ENCODE data around the gene RBM20. TPM values are rescaled to one million over a fixed set of nuclear protein-coding genes. Genes with fewer than 3 reads are reported as not detected.

Gene RBM20
- total and polyA plus RNA-seq, 2 of the 13 experiments (the other 11 are each of a cell fraction or from before 2014, with no cell fraction given) = 0.02 to 0.22 TPM

GRCh38 chr10:110887560-110887959 lies 243.4 kb downstream of the RBM20 start:
- Histone ChIP-seq H3K27ac (ENCODE audit: extremely low read length, insufficient read depth, low read length) (no peak overlapping the region), H3K4me1 (ENCODE audit: insufficient read depth, low read length) (peaks cover 8% of the 10 kb centered on the region), H3K4me2 (ENCODE audit: low read depth, low read length) (no peak overlapping the region), H3K9ac (ENCODE audit: insufficient read depth, low read depth, low read length) (no peak overlapping the region), H3K36me3 (replicated peaks in 1 of 2; ENCODE audit: control insufficient read depth in 1 of 2, insufficient read depth in 2 of 2, low read length in 2 of 2) (peaks cover 2 to 45% of the 10 kb centered on the region in 2 experiments; a peak in 4 of 5 replicates), H3K27me3 (ENCODE audit: control insufficient read depth in 1 of 2, insufficient read depth in 2 of 2, low read length in 2 of 2) (no peaks in the 10 kb centered on the region), H4K20me1 (ENCODE audit: insufficient read depth, low read length) (no peaks in the 10 kb centered on the region), H3K9me3 (ENCODE audit: low read length) (no peaks in the 10 kb centered on the region), H3K79me2 (ENCODE audit: insufficient read depth, low read length) (no peaks in the 10 kb centered on the region), H2AFZ (ENCODE audit: low read length) (no peak overlapping the region), H3K4me3 (replicated peaks in 1 of 3; ENCODE audit: insufficient read depth in 1 of 3, low read depth in 2 of 3, low read length in 3 of 3) (no peak overlapping the region)
- intact Hi-C loops (cut with micrococcal nuclease; ENCODE audit: unreplicated experiment) = no loop called here
- ChIA-PET POLR2A (no interaction called here), CTCF (ENCODE audit: low intra/inter-chr PET ratio, low total read pairs) (no interaction called here)
- 95% methylated on average over 1 of the region's 1 CpG for WGBS (ENCODE audit: low lambda C conversion rate)
- BruUV-seq (replicated peaks) = no TSS peak
- DNase-seq (ENCODE audit: low spot score) (no peak), ATAC-seq (no peak), FAIRE-seq (no peak)
- in situ Hi-C loops (cut with HindIII; ENCODE audit: extremely low pct_ligation_motif_present, low pct_unique_long_range_greater_than_20kb) = loop anchor here (25.0 kb wide), 1 partner anchor 275 kb away; no protein-coding TSS in a partner anchor
- TF ChIP-seq ZNF652 (CRISPR knock-in tag; IDR thresholded peaks at IDR 0.05; ENCODE audit: borderline replicate concordance, low read depth) = no peak
- no peak for TF ChIP-seq EP300 (IDR thresholded peaks at IDR 0.05; ENCODE audit: low read depth in 2 of 2, low read length in 2 of 2)
- no peak for TF ChIP-seq EP300 (CRISPR knock-in tag; IDR thresholded peaks at IDR 0.05; ENCODE audit: borderline replicate concordance)
- TF ChIP-seq RBFOX2 (IDR thresholded peaks at IDR 0.05; ENCODE audit: low read depth, low read length) = 0 out of 2 replicates have a peak, but pooled peaks have one; percentile 16
- no peak for TF ChIP-seq ZNF576 (CRISPR knock-in tag; IDR thresholded peaks at IDR 0.05)
- no peak for TF ChIP-seq ZNF543 (CRISPR knock-in tag; IDR thresholded peaks at IDR 0.05)

Small RNAs within 50 kb of the gene (small RNA-seq; reads per million reads assigned to genes)
- gene RF00019 (ENCODE audit: insufficient read depth in 2 of 3, insufficient read length in 3 of 3, low read depth in 2 of 3, low replicate concordance in 1 of 3) = 0 reads per million in 3 experiments
- gene RN7SKP288 (ENCODE audit: insufficient read depth in 2 of 3, insufficient read length in 3 of 3, low read depth in 2 of 3, low replicate concordance in 1 of 3) = 0 reads per million in 3 experiments
- gene RNA5SP327 (ENCODE audit: insufficient read depth in 2 of 3, insufficient read length in 3 of 3, low read depth in 2 of 3, low replicate concordance in 1 of 3) = 0 reads per million in 3 experiments

Other genes starting within 250 kb of the RBM20 start
- 1.4 and 1.5 TPM in 2 replicates for gene DUSP5, start 146.4 kb upstream of the RBM20 start, total RNA-seq (2016; rRNA removed; fragmentation: Illumina TruSeq; extraction: Trizol)
- 3.7 and 5.8 TPM in 2 replicates for gene DUSP5, start 146.4 kb upstream of the RBM20 start, polyA plus RNA-seq (2011; rRNA removed)
- gene SMC3, start 76.6 kb upstream of the RBM20 start, total RNA-seq (2016; rRNA removed; fragmentation: Illumina TruSeq; extraction: Trizol) = 48.0 and 85.7 TPM in 2 replicates
- gene SMC3, start 76.6 kb upstream of the RBM20 start, polyA plus RNA-seq (2011; rRNA removed) = 7.6 and 11.7 TPM in 2 replicates
- 56.2 and 92.8 TPM in 2 replicates for gene PDCD4, start 227.6 kb downstream of the RBM20 start, total RNA-seq (2016; rRNA removed; fragmentation: Illumina TruSeq; extraction: Trizol)
- gene PDCD4, start 227.6 kb downstream of the RBM20 start, polyA plus RNA-seq (2011; rRNA removed) = 22.4 and 22.8 TPM in 2 replicates